ENCODE measurements around the gene IL12RB2.

The IL12RB2 gene

GRCh38 chr1:67314696-67315095 lies 7.0 kb downstream of the IL12RB2 start:
- no peak for DNase-seq

DNA sequence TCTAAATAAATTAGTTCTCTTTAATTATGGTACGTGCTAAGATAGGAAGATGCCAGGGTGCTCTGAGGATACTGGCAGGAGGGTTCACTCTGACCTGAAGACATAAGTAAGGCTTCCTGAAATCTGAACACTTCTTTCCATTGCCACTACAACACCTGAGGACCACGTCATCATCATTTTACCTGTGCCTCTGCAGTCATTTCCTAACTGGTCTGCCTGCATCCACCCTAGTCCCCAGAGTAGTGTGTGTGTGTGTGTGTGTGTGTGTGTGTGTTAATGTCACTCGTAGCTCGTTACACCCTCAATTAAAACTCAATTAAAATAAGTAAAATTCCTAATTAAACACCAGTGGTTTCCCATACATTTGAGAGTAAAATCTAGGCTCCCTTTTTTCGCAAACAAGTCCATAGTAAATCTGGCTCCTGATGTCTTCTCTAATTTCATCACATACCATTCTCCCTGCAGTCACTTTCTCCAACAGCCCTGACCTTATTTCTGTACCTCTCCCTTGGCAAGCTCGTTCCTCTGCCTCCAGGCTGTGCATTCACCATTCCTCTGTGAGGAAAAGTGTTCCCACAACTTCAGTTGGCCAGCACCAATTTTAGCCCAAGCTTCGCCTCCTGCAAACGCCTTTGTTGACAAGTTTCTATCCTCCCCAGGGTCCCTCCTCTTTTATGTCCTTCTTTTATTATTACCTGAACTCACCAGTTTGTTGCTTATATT lies 8.7 kb downstream of the IL12RB2 start:
- DNase-seq: no peak

GRCh38 chr1:67316918-67317317 lies 9.2 kb downstream of the IL12RB2 start:
- no peak for DNase-seq

GRCh38 chr1:67317803-67318202 lies 10.1 kb downstream of the IL12RB2 start:
- no peak for DNase-seq

GRCh38 chr1:67322442-67322841 lies 14.8 kb downstream of the IL12RB2 start:
- DNase-seq: no peak

- no peak for DNase-seq
Measured at GRCh38 chr1:67323087-67323486, 15.4 kb downstream of the IL12RB2 start.

GRCh38 chr1:67324068-67324467 lies 16.4 kb downstream of the IL12RB2 start:
- DNase-seq: no peak

- no peak for DNase-seq
Measured at GRCh38 chr1:67327864-67328466, 20.3 kb downstream of the IL12RB2 start.

DNA sequence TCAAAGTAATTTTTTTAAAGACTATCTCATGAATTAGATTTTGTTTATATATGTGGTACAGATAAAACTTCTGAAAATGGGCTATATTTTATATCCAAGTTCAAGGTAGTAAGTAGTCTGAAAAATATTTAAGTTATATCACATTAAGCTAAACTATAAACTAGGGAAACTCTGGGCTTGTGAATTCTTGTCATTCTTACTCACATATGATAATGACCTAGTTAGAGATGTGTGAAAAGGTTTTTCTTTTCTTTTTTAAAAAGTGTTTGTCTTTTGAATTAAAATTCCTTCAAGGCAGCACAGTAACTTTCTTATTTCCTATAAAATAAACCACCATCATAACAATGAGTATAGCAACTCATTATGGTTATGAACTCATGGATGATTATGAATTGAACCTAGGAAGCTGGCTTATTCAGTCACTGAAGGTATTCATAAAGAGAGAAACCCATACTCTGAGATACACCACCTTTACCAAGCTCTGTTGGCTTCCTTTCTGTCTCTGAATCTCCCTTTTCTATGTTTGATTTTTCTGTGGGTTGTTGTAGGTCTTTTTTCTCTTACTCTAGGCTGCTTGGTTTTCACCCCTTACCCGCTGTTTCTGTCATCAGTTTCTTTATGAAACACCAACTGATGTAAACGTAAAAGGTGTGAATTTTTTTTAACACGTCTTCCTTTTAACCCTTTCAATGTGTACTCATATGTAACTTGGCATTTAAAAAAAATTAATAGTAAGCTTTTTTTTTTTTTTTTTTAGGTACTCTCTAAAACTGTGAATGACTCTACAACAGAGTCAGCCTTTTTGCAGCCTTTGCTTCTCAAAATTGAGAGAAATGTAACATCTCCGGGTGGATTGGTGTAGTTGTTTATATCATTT lies 25.2 kb downstream of the IL12RB2 start:
- DNase-seq: no peak

- DNase-seq: no peak
Measured at GRCh38 chr1:67333603-67334002, 25.9 kb downstream of the IL12RB2 start.

DNA sequence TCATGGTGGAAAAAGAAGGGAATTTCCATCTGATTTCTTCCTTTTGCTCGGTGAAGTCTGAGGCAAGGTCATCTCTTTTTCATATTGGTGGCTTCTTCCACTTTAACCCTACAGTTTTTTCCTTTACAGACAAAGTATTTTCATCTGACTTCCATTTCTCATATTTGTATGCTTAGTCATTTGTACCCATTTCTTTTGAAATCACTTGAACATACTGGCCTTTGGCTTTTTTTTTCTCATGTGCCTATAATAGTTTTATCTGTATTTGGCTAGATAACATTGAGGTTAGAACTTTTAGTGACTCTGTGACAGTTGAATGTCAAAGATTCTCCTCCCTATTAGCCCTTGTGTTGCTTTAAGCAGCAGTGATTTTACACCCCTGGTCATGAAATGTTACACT lies 27.7 kb downstream of the IL12RB2 start:
- DNase-seq: no peak

DNA sequence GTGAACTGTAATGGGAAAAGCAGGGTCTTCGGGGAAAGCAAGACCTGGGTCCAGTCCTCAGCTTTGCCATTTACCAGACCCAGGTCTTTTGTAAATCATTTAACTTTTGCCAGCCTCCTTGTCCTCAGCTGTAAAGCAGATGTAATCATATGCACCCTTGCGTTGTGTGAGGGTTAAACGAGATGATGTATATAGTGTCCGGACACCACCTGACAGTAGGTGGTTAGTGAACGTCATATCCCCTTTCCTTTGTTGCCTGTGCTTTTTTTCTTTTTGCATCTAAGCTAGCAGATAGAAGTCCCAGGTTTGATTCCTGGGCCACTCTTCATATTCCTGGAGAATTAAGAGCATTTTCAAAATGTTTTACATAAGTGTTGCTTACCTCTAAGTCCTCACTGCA lies 28.5 kb downstream of the IL12RB2 start:
- no peak for DNase-seq

- DNase-seq: no peak
Measured at GRCh38 chr1:67336783-67337182, 29.1 kb downstream of the IL12RB2 start.

DNA sequence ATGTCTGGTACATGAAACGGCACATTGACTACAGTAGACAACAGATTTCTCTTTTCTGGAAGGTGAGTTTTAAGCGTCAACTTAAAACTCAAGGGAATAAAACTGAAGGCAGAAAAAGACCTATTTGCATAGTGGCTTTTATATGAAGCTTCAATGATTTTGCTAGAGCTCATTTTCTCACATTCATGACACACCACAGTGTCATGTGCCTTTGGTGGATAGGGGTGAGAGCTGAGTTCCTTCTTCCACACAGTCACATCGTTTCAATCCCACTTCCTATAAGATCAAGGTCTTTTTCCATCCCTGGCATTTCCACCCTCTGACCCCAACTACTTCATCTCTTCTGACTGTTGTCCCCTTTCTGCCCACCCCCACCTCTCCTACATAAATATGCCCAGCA lies 31.0 kb downstream of the IL12RB2 start:
- no peak for DNase-seq

DNA sequence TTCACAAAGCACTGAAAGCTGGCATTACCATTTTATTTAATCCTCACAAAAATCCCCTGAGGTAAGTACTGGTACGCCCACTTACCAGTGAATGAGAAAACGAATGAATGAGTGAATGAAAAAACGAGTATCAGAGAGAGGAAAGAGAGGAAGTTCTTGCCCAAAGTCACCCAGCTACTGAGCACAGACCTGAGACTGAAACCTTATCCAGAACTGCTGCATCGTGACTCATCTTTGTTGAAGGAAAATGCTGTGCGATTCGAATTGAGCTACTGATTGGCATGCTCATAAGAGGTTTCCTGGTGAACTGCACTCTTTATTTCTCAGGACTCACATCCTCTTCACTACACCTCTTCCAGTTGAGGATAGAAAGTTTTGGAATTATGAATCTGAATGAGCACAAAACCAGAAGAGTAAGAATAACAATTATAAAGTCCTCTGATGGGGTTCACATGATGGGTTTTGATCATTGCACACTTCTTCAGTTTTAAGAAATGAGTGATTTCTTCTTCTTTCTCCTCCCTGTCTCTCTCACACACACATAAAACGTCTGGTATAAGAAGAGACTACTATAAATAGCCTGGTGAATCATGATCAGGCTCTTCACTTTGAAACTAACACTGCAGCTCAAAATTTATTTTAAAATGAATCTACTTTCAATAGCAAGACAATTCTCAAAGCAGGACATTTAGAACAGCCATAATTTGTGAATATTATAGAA lies 32.1 kb downstream of the IL12RB2 start:
- DNase-seq: no peak

DNA sequence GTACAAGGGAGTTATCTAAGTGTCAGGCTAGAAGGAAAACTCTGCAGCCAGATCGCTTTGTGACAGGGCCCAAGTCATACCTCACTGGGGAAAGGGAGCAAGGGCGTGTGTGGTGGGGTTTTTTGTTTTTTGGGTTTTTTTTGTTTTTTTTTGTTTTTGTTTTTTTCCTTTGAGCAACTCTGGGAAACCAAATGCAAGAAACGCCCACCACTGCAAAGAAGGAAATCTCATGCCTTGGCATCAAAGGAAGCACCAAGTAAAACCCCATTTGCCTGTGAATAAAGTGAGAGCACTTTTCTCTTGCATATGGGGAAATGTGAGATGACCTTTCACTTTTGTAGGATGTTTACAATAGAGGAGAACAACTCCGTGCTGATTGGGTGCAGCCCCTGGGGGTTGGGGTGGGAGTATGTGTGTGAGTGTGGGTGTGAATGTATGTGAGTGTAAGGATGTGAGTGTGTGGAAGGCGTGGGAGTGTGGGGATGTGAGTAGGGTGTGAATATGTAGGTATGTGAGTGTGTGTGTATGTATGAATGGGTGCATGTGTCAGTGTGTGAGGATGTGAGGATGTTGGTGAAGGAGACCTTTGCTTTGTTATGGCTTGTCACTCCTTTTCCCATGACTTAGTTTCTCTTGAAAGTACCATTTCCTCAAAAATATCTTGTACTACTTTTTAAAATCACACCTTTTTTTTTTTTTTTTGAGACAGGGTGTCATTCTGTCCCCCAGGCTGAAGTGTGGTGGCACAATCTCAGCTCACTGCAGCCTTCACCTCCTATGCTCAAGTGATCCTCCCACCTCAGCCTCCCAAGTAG lies 34.6 kb downstream of the IL12RB2 start:
- DNase-seq: no peak

DNA sequence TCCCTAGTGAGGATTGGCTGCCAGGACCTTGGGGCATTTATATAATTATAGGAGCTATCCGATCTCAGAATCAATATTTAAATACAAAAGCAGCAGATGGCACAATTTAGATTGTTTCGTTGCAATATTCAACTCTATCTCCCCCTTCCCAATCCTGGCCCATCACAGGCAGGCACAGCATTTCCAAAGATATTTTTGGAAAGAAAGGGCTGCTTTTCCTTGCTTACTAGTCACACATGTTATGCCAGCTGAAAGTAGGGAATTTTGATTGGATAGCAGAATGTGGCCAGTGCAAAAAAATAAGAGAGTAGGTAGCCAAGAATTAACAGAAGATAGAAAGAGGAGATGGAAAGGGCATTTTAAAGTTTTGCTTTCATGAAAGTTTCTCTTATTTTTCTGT lies 37.9 kb downstream of the IL12RB2 start:
- no peak for DNase-seq

GRCh38 chr1:67346982-67347381 lies 39.3 kb downstream of the IL12RB2 start:
- no peak for DNase-seq

GRCh38 chr1:67347688-67348472 lies 40.2 kb downstream of the IL12RB2 start:
- DNase-seq: no peak

DNA sequence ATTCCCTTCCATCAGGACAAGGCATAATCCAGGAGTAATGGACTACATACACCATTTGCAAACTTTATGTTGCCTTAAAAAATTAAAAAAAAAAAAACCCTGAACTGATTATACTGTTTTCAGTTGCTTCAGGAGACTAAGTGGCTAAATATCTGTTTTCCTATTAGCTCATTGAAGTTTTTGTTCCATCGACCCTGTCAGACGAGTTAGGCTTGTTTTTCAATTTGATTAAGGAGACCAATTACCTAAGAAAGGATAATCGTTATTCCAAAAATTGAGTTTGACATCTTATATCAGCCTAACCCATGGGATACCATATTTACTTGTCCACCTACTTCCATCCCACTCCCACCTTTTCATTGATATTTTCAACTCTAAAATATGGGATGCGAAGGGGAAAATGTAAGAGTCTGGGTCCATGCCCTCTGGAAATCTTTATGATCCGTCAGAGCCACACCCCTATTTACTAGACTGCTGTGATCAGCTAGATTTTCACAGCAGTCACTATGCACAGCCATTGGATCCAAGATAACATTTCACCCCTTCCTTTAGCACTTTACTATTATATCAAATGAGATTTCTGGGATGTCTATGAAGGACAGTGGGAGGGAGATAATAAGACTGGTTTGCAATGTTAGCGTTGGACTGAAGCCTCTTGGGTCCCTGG lies 41.0 kb downstream of the IL12RB2 start:
- DNase-seq: no peak

DNA sequence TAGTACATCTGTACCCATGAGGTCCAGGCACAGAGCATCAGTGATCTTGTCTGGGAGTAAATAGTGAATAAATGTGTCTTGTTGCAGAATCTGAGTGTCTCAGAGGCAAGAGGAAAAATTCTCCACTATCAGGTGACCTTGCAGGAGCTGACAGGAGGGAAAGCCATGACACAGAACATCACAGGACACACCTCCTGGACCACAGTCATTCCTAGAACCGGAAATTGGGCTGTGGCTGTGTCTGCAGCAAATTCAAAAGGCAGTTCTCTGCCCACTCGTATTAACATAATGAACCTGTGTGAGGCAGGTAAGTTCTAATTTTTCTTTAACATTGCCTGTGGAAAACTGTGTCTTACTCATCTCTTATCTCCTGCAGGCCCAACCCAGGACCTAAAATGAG lies 43.1 kb downstream of the IL12RB2 start:
- no peak for DNase-seq

All from NCI-H2029 (cell line).